Liver (tissue), 3 donors: ENCODE measurements around the gene TVP23C.
"Not testable (repeated sequence)": the region's sequence is repeated elsewhere in the genome, so short reads cannot be mapped to it uniquely, and the experiment has no call there.

ENCODE experiments used
- FOXA1 ChIP-seq: IDR thresholded peaks from 2 replicates; pipeline ENCODE4 v1.6.1; 2016; ENCODE audit warnings: antibody characterized with exemption
- GABPA ChIP-seq, 2 donors: IDR thresholded peaks in 1 of 2; conservative IDR thresholded peaks in 1 of 2; 2 replicates each; pipeline ENCODE4 v1.6.1; 2016; ENCODE audit warnings: antibody characterized with exemption in 2 of 2, mild to moderate bottlenecking in 1 of 2, moderate library complexity in 1 of 2
- HNF4A ChIP-seq, 2 donors: conservative IDR thresholded peaks; 2 replicates each; pipeline ENCODE4 v1.6.1; 2016; ENCODE audit warnings: antibody characterized with exemption in 2 of 2, mild to moderate bottlenecking in 2 of 2
- HNF4G ChIP-seq: IDR thresholded peaks from 2 replicates; pipeline ENCODE4 v1.6.1; 2016; ENCODE audit warnings: antibody characterized with exemption
- JUND ChIP-seq, 2 donors: IDR thresholded peaks; 2 replicates each; pipeline ENCODE4 v1.6.1; 2016; ENCODE audit warnings: antibody characterized with exemption in 2 of 2
- RAD21 ChIP-seq, 2 donors: IDR thresholded peaks; 2 replicates each; pipeline ENCODE4 v1.6.1; 2016; ENCODE audit warnings: antibody characterized with exemption in 2 of 2, mild to moderate bottlenecking in 2 of 2
- RXRA ChIP-seq, 2 donors: IDR thresholded peaks; 2 replicates each; pipeline ENCODE4 v1.6.1; 2017 to 2018; ENCODE audit warnings: antibody characterized with exemption in 2 of 2, mild to moderate bottlenecking in 1 of 2
- SP1 ChIP-seq: IDR thresholded peaks from 2 replicates; pipeline ENCODE4 v1.6.1; 2018; ENCODE audit warnings: antibody characterized with exemption, mild to moderate bottlenecking
- TAF1 ChIP-seq: conservative IDR thresholded peaks from 2 replicates; pipeline ENCODE4 v1.6.1; 2016; ENCODE audit warnings: antibody characterized with exemption, mild to moderate bottlenecking
- YY1 ChIP-seq: IDR thresholded peaks from 2 replicates; pipeline ENCODE4 v1.6.1; 2016; ENCODE audit warnings: antibody characterized with exemption, mild to moderate bottlenecking
- TF ChIP-seq, protein P1 (sequence below): IDR thresholded peaks from 2 replicates; pipeline ENCODE4 v1.6.1; 2016; ENCODE audit warnings: antibody characterized with exemption, mild to moderate bottlenecking
- TF ChIP-seq, protein P2 (sequence below): fragments of 150-350 bp; IDR thresholded peaks from 2 replicates; pipeline ENCODE4 v1.5.1; 2017; ENCODE audit warnings: improper control_type of control experiment, low read depth, low read length; ENCODE audit not compliant: missing input control
- TF ChIP-seq, protein P3 (sequence below): IDR thresholded peaks from 2 replicates; pipeline ENCODE4 v1.6.1; 2016; ENCODE audit warnings: antibody characterized with exemption
- TF ChIP-seq, protein P4 (sequence below): IDR thresholded peaks from 2 replicates; pipeline ENCODE4 v1.6.1; 2016; ENCODE audit warnings: antibody characterized with exemption
- donor health status: healthy.
- donor health status: healthy.

DNA sequence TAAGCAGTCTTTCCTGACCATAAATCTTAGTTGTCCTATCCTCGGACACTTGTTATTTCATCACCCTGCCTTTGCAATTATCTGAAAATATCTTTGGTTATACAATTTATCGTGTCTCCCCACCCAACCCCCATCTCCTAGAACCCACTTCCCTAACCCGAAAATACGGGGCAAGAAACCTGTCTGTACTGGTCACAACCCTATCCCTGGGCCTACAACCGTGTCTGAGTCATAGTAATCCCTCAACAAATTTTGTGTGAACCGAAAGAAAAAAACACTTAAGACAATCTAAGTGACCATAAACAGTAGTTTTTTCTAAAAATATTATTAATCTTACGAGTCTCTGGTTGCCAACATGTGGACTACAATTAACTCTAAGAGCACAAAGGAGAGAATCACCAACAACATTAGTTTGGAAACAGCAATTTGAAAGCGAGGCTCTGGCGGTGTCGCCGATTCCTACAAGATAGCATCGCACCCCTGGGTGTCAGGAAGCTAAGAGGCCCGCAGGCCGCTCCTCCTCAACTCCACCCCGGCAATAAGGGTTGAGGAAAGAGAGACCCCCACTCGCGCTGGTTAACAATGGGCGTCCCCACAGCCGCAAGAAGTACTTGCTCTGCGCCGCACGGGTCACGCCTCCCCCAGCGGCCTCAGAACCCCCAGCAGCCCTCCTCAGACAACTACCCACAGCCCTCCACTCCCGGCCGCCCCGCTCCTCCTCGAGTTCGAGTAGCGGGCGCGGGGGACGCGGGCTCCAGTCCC, 489 bp downstream of the TVP23C start:
- TF ChIP-seq, protein P1, sequence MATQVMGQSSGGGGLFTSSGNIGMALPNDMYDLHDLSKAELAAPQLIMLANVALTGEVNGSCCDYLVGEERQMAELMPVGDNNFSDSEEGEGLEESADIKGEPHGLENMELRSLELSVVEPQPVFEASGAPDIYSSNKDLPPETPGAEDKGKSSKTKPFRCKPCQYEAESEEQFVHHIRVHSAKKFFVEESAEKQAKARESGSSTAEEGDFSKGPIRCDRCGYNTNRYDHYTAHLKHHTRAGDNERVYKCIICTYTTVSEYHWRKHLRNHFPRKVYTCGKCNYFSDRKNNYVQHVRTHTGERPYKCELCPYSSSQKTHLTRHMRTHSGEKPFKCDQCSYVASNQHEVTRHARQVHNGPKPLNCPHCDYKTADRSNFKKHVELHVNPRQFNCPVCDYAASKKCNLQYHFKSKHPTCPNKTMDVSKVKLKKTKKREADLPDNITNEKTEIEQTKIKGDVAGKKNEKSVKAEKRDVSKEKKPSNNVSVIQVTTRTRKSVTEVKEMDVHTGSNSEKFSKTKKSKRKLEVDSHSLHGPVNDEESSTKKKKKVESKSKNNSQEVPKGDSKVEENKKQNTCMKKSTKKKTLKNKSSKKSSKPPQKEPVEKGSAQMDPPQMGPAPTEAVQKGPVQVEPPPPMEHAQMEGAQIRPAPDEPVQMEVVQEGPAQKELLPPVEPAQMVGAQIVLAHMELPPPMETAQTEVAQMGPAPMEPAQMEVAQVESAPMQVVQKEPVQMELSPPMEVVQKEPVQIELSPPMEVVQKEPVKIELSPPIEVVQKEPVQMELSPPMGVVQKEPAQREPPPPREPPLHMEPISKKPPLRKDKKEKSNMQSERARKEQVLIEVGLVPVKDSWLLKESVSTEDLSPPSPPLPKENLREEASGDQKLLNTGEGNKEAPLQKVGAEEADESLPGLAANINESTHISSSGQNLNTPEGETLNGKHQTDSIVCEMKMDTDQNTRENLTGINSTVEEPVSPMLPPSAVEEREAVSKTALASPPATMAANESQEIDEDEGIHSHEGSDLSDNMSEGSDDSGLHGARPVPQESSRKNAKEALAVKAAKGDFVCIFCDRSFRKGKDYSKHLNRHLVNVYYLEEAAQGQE = not testable (repeated sequence)
- TF ChIP-seq JUND (IDR thresholded peaks at IDR 0.05); TAF1; GABPA (IDR thresholded peaks at IDR 0.05 in 1 of 2, conservative IDR thresholded peaks at IDR 0.05 in 1 of 2); RXRA (IDR thresholded peaks at IDR 0.05); RAD21 (IDR thresholded peaks at IDR 0.05); HNF4A (conservative IDR thresholded peaks at IDR 0.05); HNF4G; YY1; FOXA1; SP1: not testable (repeated sequence)
- TF ChIP-seq, protein P2, sequence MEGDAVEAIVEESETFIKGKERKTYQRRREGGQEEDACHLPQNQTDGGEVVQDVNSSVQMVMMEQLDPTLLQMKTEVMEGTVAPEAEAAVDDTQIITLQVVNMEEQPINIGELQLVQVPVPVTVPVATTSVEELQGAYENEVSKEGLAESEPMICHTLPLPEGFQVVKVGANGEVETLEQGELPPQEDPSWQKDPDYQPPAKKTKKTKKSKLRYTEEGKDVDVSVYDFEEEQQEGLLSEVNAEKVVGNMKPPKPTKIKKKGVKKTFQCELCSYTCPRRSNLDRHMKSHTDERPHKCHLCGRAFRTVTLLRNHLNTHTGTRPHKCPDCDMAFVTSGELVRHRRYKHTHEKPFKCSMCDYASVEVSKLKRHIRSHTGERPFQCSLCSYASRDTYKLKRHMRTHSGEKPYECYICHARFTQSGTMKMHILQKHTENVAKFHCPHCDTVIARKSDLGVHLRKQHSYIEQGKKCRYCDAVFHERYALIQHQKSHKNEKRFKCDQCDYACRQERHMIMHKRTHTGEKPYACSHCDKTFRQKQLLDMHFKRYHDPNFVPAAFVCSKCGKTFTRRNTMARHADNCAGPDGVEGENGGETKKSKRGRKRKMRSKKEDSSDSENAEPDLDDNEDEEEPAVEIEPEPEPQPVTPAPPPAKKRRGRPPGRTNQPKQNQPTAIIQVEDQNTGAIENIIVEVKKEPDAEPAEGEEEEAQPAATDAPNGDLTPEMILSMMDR = not testable (repeated sequence)
- TF ChIP-seq, protein P3, sequence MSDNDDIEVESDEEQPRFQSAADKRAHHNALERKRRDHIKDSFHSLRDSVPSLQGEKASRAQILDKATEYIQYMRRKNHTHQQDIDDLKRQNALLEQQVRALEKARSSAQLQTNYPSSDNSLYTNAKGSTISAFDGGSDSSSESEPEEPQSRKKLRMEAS = not testable (repeated sequence)
- TF ChIP-seq, protein P4, sequence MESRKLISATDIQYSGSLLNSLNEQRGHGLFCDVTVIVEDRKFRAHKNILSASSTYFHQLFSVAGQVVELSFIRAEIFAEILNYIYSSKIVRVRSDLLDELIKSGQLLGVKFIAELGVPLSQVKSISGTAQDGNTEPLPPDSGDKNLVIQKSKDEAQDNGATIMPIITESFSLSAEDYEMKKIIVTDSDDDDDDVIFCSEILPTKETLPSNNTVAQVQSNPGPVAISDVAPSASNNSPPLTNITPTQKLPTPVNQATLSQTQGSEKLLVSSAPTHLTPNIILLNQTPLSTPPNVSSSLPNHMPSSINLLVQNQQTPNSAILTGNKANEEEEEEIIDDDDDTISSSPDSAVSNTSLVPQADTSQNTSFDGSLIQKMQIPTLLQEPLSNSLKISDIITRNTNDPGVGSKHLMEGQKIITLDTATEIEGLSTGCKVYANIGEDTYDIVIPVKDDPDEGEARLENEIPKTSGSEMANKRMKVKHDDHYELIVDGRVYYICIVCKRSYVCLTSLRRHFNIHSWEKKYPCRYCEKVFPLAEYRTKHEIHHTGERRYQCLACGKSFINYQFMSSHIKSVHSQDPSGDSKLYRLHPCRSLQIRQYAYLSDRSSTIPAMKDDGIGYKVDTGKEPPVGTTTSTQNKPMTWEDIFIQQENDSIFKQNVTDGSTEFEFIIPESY = not testable (repeated sequence)
